Upper lobe of left lung (tissue), 6 donors: ENCODE results near the gene RPS27L. TPM values are rescaled to one million over a fixed set of nuclear protein-coding genes. Genes with fewer than 3 reads are reported as not detected.

Experiments used
- ATAC-seq, 2 donors: fragments of 200-7000 bp; cut with Tn5 transposase; one replicate each; pipeline ENCODE4 v1.9.1; 2022; ENCODE audit warnings: mild to moderate bottlenecking in 2 of 2, moderate library complexity in 2 of 2; ENCODE audit not compliant: low FRiP score in 2 of 2
- DNase-seq, 2 donors: peaks; one replicate each; pipeline ENCODE4 v3.0.0-alpha.2; 2019 to 2020
- H3K27ac ChIP-seq, 4 donors: fragments of 200-600 bp; sonication (generic); one replicate each; pipeline ENCODE4 v1.5.1; 2016 to 2019
- H3K27me3 ChIP-seq, 4 donors: fragments of 200-600 bp; sonication (generic); one replicate each; pipeline ENCODE4 v1.5.1; 2017 to 2019
- H3K36me3 ChIP-seq, 4 donors: fragments of 200-600 bp; sonication (generic); one replicate each; pipeline ENCODE4 v1.5.1; 2016 to 2019
- H3K4me1 ChIP-seq, 4 donors: fragments of 200-600 bp; sonication (generic); one replicate each; pipeline ENCODE4 v1.5.1; 2018 to 2019
- H3K4me3 ChIP-seq, 4 donors: fragments of 200-600 bp; sonication (generic); one replicate each; pipeline ENCODE4 v1.5.1; 2017 to 2019; ENCODE audit warnings: mild to moderate bottlenecking in 2 of 4, moderate library complexity in 1 of 4
- H3K9me3 ChIP-seq, 4 donors: fragments of 200-600 bp; sonication (generic); one replicate each; pipeline ENCODE4 v1.5.1; 2018 to 2019
- EP300 ChIP-seq, 4 donors: sonication (generic); formaldehyde crosslinking; IDR thresholded peaks; one replicate each; pipeline ENCODE4 v1.5.1; 2017; ENCODE audit warnings: antibody characterized with exemption in 4 of 4, control low read depth in 2 of 4
- POLR2A ChIP-seq, 4 donors: fragments of 450-650 bp; IDR thresholded peaks; one replicate each; pipeline ENCODE4 v1.5.1; 2016 to 2017; ENCODE audit warnings: antibody characterized with exemption in 4 of 4, mild to moderate bottlenecking in 2 of 4
- POLR2AphosphoS5 ChIP-seq, 2 donors: sonication (generic); formaldehyde crosslinking; IDR thresholded peaks; one replicate each; pipeline ENCODE4 v1.5.1; 2017; ENCODE audit warnings: antibody characterized with exemption in 2 of 2
- WGBS, 2 donors: methylation state at CpG; one replicate each; pipeline ENCODE4 v1.1.5; 2017 to 2018; 5-methylcytosine and 5-hydroxymethylcytosine counted together
- total RNA-seq, 6 donors: library from RNA; depleted of rRNA in 4 of 6; stranded (reverse); fragments of >200 nt in 4 of 6; gene quantifications; one replicate each; pipeline versions ENCODE4 v1.1.0 to v1.2.1, GENCODE V29; 2016 to 2021
- TF ChIP-seq, protein P1 (sequence below), 6 experiments: fragments of 450-650 bp in 4 of 6; fragments of 200-600 bp in 2 of 6; sonication (generic) in 2 of 6; IDR thresholded peaks; one replicate each; pipeline ENCODE4 v1.5.1; 2016 to 2019; ENCODE audit warnings: antibody characterized with exemption in 6 of 6
- donor health status: DM: no; HTN: no; CAD: no; lungs with moderate emphysema.
- donor health status: DM: no; HTN: yes; CAD: no; lungs with severe emphysema.

The RPS27L gene
- total RNA-seq, 6 donors from 2014 or later = 30.3 to 165 (median 117) TPM

- no peak for TF ChIP-seq EP300 (IDR thresholded peaks at IDR 0.05)
- no peak for TF ChIP-seq POLR2A (IDR thresholded peaks at IDR 0.05)
- TF ChIP-seq, protein P1, sequence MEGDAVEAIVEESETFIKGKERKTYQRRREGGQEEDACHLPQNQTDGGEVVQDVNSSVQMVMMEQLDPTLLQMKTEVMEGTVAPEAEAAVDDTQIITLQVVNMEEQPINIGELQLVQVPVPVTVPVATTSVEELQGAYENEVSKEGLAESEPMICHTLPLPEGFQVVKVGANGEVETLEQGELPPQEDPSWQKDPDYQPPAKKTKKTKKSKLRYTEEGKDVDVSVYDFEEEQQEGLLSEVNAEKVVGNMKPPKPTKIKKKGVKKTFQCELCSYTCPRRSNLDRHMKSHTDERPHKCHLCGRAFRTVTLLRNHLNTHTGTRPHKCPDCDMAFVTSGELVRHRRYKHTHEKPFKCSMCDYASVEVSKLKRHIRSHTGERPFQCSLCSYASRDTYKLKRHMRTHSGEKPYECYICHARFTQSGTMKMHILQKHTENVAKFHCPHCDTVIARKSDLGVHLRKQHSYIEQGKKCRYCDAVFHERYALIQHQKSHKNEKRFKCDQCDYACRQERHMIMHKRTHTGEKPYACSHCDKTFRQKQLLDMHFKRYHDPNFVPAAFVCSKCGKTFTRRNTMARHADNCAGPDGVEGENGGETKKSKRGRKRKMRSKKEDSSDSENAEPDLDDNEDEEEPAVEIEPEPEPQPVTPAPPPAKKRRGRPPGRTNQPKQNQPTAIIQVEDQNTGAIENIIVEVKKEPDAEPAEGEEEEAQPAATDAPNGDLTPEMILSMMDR (IDR thresholded peaks at IDR 0.05) = no peak
- TF ChIP-seq POLR2AphosphoS5 (IDR thresholded peaks at IDR 0.05) = no peak
- WGBS, 2 donors = 33 to 38% methylated on average over 3 of the region's 3 CpGs
- peak overlapping the region in 3 of 4 donors; percentile 80 to 95 (median 91) for H3K4me3 ChIP-seq
These were observed 33.7 kb upstream of the RPS27L start for GRCh38 chr15:63190769-63191649.

DNA sequence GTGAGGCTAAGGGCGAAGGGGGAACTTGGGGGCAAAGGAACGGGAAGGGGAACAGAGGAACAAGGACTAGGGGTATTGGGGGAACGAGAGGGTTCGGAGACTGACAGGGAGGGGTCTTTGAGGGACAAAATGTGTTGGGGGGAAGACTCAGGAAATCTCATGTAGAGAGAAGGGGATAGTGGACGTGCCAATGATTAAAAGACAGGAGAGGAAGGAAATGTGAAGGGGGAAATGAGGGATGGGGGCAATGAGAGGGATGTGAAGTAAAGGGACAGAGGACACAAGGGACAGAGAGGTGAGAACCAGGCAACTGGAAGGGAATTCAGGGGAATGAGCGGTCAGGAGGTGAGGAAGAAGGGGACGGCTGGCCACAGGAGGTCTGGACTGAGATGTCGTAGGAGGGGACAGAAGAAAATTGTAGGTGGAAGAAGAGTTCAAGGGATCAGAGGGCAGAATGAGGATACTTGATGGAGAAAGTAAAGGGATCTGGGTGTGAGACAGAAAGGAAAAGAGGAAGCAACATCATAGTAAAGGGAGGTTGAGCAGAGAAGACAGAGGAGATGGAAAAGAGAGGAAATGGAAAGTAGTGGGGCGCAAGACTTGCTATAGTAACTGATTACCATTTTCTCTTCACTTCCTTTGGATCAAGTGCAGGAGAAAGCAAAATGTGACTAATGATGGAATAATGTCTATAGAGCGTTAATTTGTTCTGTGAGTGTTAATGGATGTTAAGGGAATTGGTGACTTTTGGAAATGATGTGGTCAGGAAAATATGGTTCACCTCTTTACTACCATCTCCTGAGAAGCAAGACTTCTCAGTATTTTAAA is 32.9 kb upstream of the RPS27L start:
- Histone ChIP-seq H3K36me3 (no peaks in the 10 kb centered on the region), H3K4me3 (peak overlapping the region; percentile 80 to 95 (median 87)), H3K27ac (peak overlapping the region; percentile 87 to 98 (median 96)), H3K9me3 (no peaks in the 10 kb centered on the region), H3K4me1 (peaks cover 40 to 55% (median 44%) of the 10 kb centered on the region in 4 donors), H3K27me3 (no peaks in the 10 kb centered on the region)
- ATAC-seq = peak in 1 of 2 donors; percentile 21
- no peak for TF ChIP-seq POLR2AphosphoS5 (IDR thresholded peaks at IDR 0.05)
- no peak for TF ChIP-seq EP300 (IDR thresholded peaks at IDR 0.05)
- no peak for TF ChIP-seq POLR2A (IDR thresholded peaks at IDR 0.05)
- TF ChIP-seq, protein P1 (IDR thresholded peaks at IDR 0.05) = no peak
- no peak for DNase-seq
- WGBS, 2 donors = 7 to 9% methylated on average over 10 of the region's 10 CpGs

More at GRCh38 chr15:63190769-63191649, 33.7 kb upstream of the RPS27L start:
- ATAC-seq (no peak), DNase-seq (no peak)
- H3K4me1 ChIP-seq = peaks cover 48 to 63% (median 52%) of the 10 kb centered on the region in 4 donors
- H3K27me3 ChIP-seq = no peaks in the 10 kb centered on the region
- H3K36me3 ChIP-seq = no peaks in the 10 kb centered on the region
- no peaks in the 10 kb centered on the region for H3K9me3 ChIP-seq
- H3K27ac ChIP-seq = peak overlapping the region; percentile 87 to 98 (median 96)

DNA sequence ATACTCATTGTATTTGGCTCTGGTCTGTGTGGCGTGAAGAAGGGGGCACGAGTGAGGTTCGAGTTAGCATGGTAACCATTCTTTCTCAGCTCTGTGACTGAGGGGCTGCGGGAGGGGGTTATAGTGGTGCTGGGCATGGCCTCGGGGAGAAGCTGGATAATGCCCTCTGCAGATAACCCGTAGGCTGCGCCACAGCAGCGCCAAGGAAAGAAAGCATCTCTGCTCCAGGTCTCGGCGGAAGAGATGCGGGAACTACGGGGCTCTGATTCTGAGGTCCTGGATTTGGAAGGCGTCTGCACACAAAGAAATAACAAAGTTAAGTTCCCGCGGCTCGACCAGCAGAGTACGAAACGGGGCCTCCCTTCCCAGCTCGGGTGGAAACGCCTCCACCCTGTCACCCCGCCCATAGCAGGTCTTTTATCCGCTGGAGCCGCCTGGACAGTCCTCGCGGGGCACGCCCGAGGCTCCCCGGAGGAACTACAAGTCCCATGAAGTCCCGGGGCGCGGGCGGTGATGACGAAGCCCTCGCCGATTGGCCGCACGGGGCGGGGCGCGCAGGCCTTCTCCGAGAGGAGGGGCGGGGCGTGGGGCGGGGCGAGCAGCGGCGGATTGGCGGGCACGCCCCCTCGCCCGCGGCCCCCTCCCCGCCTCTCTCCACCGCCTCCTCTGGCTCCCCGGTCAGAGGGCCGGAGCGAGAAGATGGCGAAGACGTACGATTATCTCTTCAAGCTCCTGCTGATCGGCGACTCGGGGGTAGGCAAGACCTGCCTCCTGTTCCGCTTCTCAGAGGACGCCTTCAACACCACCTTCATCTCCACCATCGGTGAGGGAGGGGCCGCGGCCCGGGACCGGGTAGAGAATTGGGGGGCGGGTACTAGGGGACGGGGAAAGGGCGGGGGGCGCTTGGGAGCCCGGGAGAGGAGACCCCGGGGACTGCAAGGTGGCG is 31.9 kb upstream of the RPS27L start, which contains the start of gene RAB8B:
RAB8B (plus strand) TSS at position 681 of the 946 bp plus-strand sequence; CDS start at position 700, 19 bp downstream.
- peaks cover 30 to 45% (median 39%) of the 10 kb centered on the region in 4 donors for H3K4me1 ChIP-seq
- 1% methylated on average over 36 to 57 of the region's 77 CpGs for WGBS, 2 donors

More for the DNA sequence above, 31.9 kb upstream of the RPS27L start, which contains the start of gene RAB8B:
- DNase-seq = peak; percentile 99 to 100
- H3K27ac ChIP-seq = peak within 1 kb of the TSS; percentile 87 to 98 (median 96)
- H3K36me3 ChIP-seq = no peaks in the 10 kb centered on the region
- H3K9me3 ChIP-seq = no peaks in the 10 kb centered on the region
- no peaks in the 10 kb centered on the region for H3K27me3 ChIP-seq
- TF ChIP-seq POLR2AphosphoS5 (IDR thresholded peaks at IDR 0.05) = peak; percentile 77 to 97
- TF ChIP-seq, protein P1 (IDR thresholded peaks at IDR 0.05) = peak in 3 of 6 experiments; percentile 4 to 24 (median 12)
- peak in 3 of 4 donors; percentile 6 to 86 (median 46) for TF ChIP-seq POLR2A (IDR thresholded peaks at IDR 0.05)
- TF ChIP-seq EP300 (IDR thresholded peaks at IDR 0.05) = no peak
- peak within 1 kb of the TSS; percentile 80 to 95 (median 87) for H3K4me3 ChIP-seq
- peak; percentile 99 for ATAC-seq
